Cardiac atrium fibroblast (primary cell): ENCODE data around the gene PRR4. TPM values are rescaled to one million over a fixed set of nuclear protein-coding genes. Genes with fewer than 3 reads are reported as not detected.

Experiments
- total RNA-seq: library from RNA; depleted of rRNA; stranded (reverse); fragments of >200 nt; gene quantifications from 2 replicates; pipeline ENCODE4 v1.2.3, GENCODE V29; 2015

PRR4 gene, protein sequence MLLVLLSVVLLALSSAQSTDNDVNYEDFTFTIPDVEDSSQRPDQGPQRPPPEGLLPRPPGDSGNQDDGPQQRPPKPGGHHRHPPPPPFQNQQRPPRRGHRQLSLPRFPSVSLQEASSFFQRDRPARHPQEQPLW
- not detected in 2 replicates for total RNA-seq

DNA sequence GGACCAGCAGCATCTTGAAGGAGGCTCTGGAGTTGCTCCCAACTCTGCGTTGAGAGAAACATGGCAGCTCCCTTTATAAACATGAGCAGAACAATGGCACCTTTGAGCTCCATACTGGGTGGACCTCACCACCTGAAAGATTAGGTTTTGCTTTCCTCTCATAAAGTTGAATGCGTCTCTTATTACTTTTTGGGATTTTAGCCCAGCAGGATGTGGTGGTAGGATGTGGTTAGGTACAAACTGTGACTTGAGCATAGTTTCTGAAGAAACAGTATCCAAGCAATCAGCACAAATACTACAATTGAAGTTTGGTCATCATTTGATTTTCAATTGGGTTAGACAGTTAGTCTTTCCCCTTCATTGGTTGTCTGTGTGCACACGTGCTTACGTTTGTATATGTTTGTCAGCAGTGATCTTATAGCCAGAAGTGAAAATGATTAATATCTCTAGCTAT is at the start of gene PRR4:
PRR4 (minus strand) TSS at position 51 of the 454 bp plus-strand sequence; CDS start at position 13, 38 bp downstream.

DNA sequence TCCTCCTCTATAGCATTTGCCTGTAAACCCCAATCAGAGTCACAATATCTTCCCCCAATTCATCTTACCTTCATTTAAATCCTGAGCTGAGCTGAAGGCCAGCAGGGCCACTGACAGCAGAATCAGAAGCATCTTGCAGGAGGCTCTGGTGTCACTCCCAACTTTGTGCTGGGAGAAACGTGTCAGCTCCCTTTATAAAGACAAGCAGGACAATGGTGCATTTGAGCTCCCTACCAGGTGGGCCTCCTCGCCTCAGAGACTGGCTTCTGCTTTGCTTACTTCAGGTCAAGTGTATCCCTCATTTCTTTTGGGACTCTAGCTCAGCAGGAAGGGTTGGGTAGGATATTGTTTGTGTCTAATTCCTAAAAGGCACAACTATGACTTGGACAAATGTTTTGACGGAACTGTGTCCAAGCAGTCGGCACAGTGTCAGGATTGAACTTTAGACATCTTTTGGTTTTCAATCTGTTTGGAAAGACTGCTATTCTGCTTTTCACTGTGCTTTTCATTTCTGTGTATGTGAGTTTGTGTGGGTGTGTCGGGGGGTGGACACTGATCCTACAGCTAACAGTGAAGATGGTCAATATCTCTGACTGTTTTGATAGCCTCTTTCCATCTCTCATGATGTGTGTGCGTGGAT is 34.9 kb upstream of the PRR4 start, which contains the start of gene PRH1:
PRH1 (minus strand) TSS at position 170 of the 640 bp plus-strand sequence; CDS start at position 132, 38 bp downstream.

DNA sequence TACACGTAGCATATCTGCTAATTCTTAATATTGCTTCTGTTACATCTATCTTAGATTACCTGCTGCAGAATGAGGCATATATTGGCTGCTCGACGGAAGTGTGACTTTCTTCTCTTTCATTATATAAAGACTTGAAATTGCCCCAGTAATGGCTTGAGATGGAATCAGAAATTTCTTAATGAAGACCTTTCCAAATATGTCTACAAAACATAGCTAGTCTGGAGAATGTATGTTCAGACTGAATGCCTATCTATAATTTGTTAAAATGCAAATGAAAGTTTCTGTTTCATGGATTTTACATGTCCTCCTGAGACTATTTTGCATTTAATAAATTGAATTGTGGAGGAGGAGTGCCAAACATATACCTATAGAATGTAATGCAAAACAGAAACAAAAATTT is 23.0 kb downstream of the PRR4 start, which contains the start of gene TAS2R10:
TAS2R10 (minus strand) TSS at position 101 of the 400 bp plus-strand sequence; CDS start at position 12, 89 bp downstream.

DNA sequence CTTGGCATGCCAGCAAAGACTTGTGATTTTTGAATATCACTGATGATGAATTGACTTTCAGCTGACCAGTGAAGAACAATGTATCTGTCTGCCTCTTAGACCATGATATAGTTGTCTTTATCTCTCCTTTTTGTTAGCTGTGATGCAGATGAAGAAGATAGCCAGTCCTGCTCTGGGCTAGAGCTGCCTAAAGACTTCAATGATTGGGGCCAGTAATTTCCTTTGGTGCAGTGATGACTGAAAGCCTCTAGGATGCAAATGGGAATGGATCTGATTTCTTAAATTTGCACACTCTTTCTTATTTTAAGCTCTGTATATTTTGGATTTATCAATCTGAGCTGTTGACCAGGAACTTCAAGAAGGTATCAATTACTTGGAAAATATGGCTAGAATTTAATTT is 39.2 kb downstream of the PRR4 start, which contains the start of gene TAS2R9:
TAS2R9 (minus strand) TSS at position 101 of the 400 bp plus-strand sequence; CDS start at position 8, 93 bp downstream.

DNA sequence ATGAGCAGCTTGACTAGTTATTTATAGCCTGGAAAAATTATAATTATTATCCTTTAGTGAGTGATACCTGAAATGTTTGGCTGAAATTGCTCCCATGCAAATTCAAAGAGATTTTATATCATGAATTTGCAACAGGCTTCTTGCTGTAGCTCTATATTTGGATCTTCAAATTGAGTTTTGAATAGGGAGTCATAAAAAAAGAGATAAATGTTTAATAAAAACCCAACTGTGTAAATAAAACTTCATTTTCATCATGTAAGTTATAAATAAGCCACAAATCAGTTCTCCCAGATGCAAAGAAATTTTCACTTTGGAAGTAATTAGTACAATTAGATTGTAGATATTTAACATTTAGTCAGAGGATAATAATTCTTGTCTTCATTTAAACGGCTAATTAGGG is 42.1 kb downstream of the PRR4 start, which contains the start of gene TAS2R8:
TAS2R8 (minus strand) TSS at position 101 of the 400 bp plus-strand sequence. CDS start 306 bp downstream, outside the sequence.

DNA sequence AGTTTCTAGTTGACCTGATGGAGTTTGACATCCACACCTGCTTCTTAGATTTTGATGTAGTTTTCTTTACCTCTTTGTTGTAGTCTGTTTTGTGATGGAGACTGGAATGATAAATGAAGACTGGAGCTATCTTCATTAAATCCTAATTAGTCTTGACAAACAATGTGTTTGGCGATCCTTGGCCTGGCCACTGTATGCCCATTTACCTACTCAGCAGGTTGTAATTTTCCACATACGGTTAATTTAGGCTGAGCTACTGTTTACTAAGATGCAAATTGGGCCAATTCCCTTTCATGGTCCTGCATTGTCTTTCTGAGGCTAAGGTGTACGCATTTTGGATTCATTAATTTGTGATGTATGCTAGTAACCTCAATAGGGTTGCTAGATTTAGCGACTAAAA is 46.7 kb downstream of the PRR4 start, which contains the start of gene TAS2R7:
TAS2R7 (minus strand) TSS at position 41 of the 400 bp plus-strand sequence. CDS start 57 bp downstream, outside the sequence.

Other genes starting within 250 kb of the PRR4 start
- gene MAGOHB, start 235.9 kb downstream of the PRR4 start, total RNA-seq = 20.9 and 22.6 TPM in 2 replicates
- not detected in 2 replicates for gene STYK1, start 175.4 kb downstream of the PRR4 start, total RNA-seq
- gene YBX3, start 126.2 kb downstream of the PRR4 start, total RNA-seq = 174 and 185 TPM in 2 replicates
- gene TAS2R7, start 46.8 kb downstream of the PRR4 start, total RNA-seq = not detected in 2 replicates
- gene TAS2R8, start 42.2 kb downstream of the PRR4 start, total RNA-seq = not detected in 2 replicates
- gene TAS2R9, start 39.3 kb downstream of the PRR4 start, total RNA-seq = not detected in 2 replicates
- gene TAS2R10, start 23.1 kb downstream of the PRR4 start, total RNA-seq = 0.36 TPM in 1 of 2 replicates, not detected in the other
- gene PRH1, start 34.8 kb upstream of the PRR4 start, total RNA-seq = 2.1 and 2.9 TPM in 2 replicates
- not detected in 2 replicates for gene TAS2R13, start 60.1 kb upstream of the PRR4 start, total RNA-seq
- not detected in 2 replicates for gene PRH2, start 79.8 kb upstream of the PRR4 start, total RNA-seq
- gene TAS2R14, start 89.8 kb upstream of the PRR4 start, total RNA-seq = 0.54 and 1.8 TPM in 2 replicates
- gene TAS2R50, start 137.4 kb upstream of the PRR4 start, total RNA-seq = 0.49 TPM in 1 of 2 replicates, not detected in the other
- gene TAS2R20, start 148.8 kb upstream of the PRR4 start, total RNA-seq = 0.18 and 0.32 TPM in 2 replicates
- gene TAS2R19, start 173.1 kb upstream of the PRR4 start, total RNA-seq = 0.49 TPM in 1 of 2 replicates, not detected in the other
- gene TAS2R31, start 181.9 kb upstream of the PRR4 start, total RNA-seq = 0.54 and 0.81 TPM in 2 replicates
- 0.72 TPM in 1 of 2 replicates, not detected in the other for gene TAS2R46, start 212.8 kb upstream of the PRR4 start, total RNA-seq
- not detected in 2 replicates for gene TAS2R43, start 242.8 kb upstream of the PRR4 start, total RNA-seq